ENCODE measurements around the gene GPR78.

GPR78 gene

DNA sequence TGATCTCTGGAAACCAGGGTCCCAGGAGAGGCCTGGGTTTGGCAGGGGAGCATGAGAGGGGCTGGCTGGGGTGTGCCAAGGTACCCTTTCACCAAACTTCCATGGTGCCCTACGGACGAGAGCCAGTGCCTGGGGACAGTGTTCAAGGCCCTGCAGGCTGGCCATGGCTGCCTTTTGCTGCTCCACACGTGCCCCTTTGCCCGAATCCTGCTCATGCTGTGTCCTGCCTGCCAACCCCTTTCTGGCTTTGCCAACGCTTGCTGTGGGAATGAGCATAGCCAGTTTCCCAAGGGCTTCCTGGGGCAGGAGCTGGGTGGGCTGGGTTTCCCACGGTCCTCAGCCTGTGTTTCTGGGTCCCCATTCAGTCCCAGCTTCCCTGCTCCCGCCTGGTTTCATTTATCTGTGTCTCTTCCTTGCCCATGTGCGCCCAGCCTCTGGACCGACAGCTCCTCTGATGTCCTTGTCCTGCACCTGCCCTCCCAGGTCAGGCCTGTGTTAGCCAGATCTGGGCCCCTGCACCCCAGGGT lies 29.7 kb downstream of the GPR78 start:
- H3K4me3 ChIP-seq (ENCODE audit: low read length): no peak overlapping the region
- H3K36me3 ChIP-seq (replicated peaks; ENCODE audit: low read depth, low read length): no peaks in the 10 kb centered on the region
- no peak overlapping the region for H2AFZ ChIP-seq (ENCODE audit: low read depth, low read length)
- no peak overlapping the region for H3K9ac ChIP-seq (ENCODE audit: low read length)
- H3K4me1 ChIP-seq (ENCODE audit: low read length): peaks cover 13% of the 10 kb centered on the region
- TF ChIP-seq EZH2phosphoT487 (IDR thresholded peaks at IDR 0.05; ENCODE audit: low read depth): no peak
- TF ChIP-seq, protein P1, sequence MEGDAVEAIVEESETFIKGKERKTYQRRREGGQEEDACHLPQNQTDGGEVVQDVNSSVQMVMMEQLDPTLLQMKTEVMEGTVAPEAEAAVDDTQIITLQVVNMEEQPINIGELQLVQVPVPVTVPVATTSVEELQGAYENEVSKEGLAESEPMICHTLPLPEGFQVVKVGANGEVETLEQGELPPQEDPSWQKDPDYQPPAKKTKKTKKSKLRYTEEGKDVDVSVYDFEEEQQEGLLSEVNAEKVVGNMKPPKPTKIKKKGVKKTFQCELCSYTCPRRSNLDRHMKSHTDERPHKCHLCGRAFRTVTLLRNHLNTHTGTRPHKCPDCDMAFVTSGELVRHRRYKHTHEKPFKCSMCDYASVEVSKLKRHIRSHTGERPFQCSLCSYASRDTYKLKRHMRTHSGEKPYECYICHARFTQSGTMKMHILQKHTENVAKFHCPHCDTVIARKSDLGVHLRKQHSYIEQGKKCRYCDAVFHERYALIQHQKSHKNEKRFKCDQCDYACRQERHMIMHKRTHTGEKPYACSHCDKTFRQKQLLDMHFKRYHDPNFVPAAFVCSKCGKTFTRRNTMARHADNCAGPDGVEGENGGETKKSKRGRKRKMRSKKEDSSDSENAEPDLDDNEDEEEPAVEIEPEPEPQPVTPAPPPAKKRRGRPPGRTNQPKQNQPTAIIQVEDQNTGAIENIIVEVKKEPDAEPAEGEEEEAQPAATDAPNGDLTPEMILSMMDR (IDR thresholded peaks at IDR 0.05; ENCODE audit: low read depth, low read length): no peak
- no peak overlapping the region for H3K4me2 ChIP-seq (ENCODE audit: low read length)
- H4K20me1 ChIP-seq (ENCODE audit: insufficient read depth, low read length): no peaks in the 10 kb centered on the region
- H3K79me2 ChIP-seq (ENCODE audit: low read length): no peaks in the 10 kb centered on the region
- no peaks in the 10 kb centered on the region for H3K9me3 ChIP-seq (ENCODE audit: insufficient read depth, low read length)
- no peaks in the 10 kb centered on the region for H3K27me3 ChIP-seq (ENCODE audit: low read depth, low read length)
- H3K27ac ChIP-seq (ENCODE audit: low read length): no peak overlapping the region

- no peak overlapping the region for H3K4me2 ChIP-seq (ENCODE audit: low read length)
- H2AFZ ChIP-seq (ENCODE audit: low read depth, low read length): no peak overlapping the region
- H3K36me3 ChIP-seq (replicated peaks; ENCODE audit: low read depth, low read length): no peaks in the 10 kb centered on the region
- TF ChIP-seq EZH2phosphoT487 (IDR thresholded peaks at IDR 0.05; ENCODE audit: low read depth): no peak
- TF ChIP-seq, protein P1 (IDR thresholded peaks at IDR 0.05; ENCODE audit: low read depth, low read length): no peak
- no peak overlapping the region for H3K4me3 ChIP-seq (ENCODE audit: low read length)
- no peak overlapping the region for H3K27ac ChIP-seq (ENCODE audit: low read length)
- H3K4me1 ChIP-seq (ENCODE audit: low read length): peaks cover 13% of the 10 kb centered on the region
- H4K20me1 ChIP-seq (ENCODE audit: insufficient read depth, low read length): no peaks in the 10 kb centered on the region
- H3K79me2 ChIP-seq (ENCODE audit: low read length): no peaks in the 10 kb centered on the region
- no peaks in the 10 kb centered on the region for H3K9me3 ChIP-seq (ENCODE audit: insufficient read depth, low read length)
- no peak overlapping the region for H3K9ac ChIP-seq (ENCODE audit: low read length)
- no peaks in the 10 kb centered on the region for H3K27me3 ChIP-seq (ENCODE audit: low read depth, low read length)
These were observed 30.8 kb downstream of the GPR78 start for GRCh38 chr4:8610858-8611616.

DNA sequence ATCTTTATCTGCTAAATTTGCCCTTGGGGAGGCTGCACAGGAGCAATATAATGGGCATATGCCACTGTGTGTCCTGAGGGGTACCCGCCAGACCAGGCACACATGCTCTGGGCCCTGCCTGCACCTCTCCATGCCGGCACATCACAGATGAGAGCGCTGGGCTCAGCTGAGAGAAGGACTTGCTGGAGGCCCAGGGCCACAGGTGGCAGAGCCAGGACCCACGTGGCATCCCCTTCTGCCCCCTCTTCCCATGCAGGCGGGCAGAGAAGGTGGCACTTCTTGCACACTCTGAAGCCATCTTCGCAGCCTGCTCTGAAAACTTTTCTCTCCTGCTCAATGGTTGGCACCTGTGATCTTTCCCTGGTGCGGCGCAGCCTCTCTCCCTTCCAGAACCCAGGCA lies 32.5 kb downstream of the GPR78 start:
- no peak overlapping the region for H3K27ac ChIP-seq (ENCODE audit: low read length)
- H3K4me3 ChIP-seq (ENCODE audit: low read length): no peak overlapping the region
- no peak overlapping the region for H3K9ac ChIP-seq (ENCODE audit: low read length)
- H3K4me1 ChIP-seq (ENCODE audit: low read length): peaks cover 10% of the 10 kb centered on the region
- no peak overlapping the region for H3K4me2 ChIP-seq (ENCODE audit: low read length)
- no peaks in the 10 kb centered on the region for H4K20me1 ChIP-seq (ENCODE audit: insufficient read depth, low read length)
- H2AFZ ChIP-seq (ENCODE audit: low read depth, low read length): no peak overlapping the region
- H3K36me3 ChIP-seq (replicated peaks; ENCODE audit: low read depth, low read length): no peaks in the 10 kb centered on the region
- no peaks in the 10 kb centered on the region for H3K9me3 ChIP-seq (ENCODE audit: insufficient read depth, low read length)
- H3K27me3 ChIP-seq (ENCODE audit: low read depth, low read length): no peaks in the 10 kb centered on the region
- no peaks in the 10 kb centered on the region for H3K79me2 ChIP-seq (ENCODE audit: low read length)
- TF ChIP-seq EZH2phosphoT487 (IDR thresholded peaks at IDR 0.05; ENCODE audit: low read depth): no peak
- TF ChIP-seq, protein P1 (IDR thresholded peaks at IDR 0.05; ENCODE audit: low read depth, low read length): no peak

- H3K79me2 ChIP-seq (ENCODE audit: low read length): no peaks in the 10 kb centered on the region
- no peaks in the 10 kb centered on the region for H3K36me3 ChIP-seq (replicated peaks; ENCODE audit: low read depth, low read length)
- peaks cover 2% of the 10 kb centered on the region for H3K4me1 ChIP-seq (ENCODE audit: low read length)
- no peak overlapping the region for H2AFZ ChIP-seq (ENCODE audit: low read depth, low read length)
- no peak overlapping the region for H3K4me2 ChIP-seq (ENCODE audit: low read length)
- no peak overlapping the region for H3K27ac ChIP-seq (ENCODE audit: low read length)
- H3K9ac ChIP-seq (ENCODE audit: low read length): no peak overlapping the region
- H3K27me3 ChIP-seq (ENCODE audit: low read depth, low read length): no peaks in the 10 kb centered on the region
- no peak for TF ChIP-seq EZH2phosphoT487 (IDR thresholded peaks at IDR 0.05; ENCODE audit: low read depth)
- TF ChIP-seq, protein P1 (IDR thresholded peaks at IDR 0.05; ENCODE audit: low read depth, low read length): no peak
- H4K20me1 ChIP-seq (ENCODE audit: insufficient read depth, low read length): no peaks in the 10 kb centered on the region
- H3K9me3 ChIP-seq (ENCODE audit: insufficient read depth, low read length): no peaks in the 10 kb centered on the region
- H3K4me3 ChIP-seq (ENCODE audit: low read length): no peak overlapping the region
These were observed 33.5 kb downstream of the GPR78 start for GRCh38 chr4:8613421-8614364.
